Measurements from ENCODE around the gene TSPEAR.

DNA sequence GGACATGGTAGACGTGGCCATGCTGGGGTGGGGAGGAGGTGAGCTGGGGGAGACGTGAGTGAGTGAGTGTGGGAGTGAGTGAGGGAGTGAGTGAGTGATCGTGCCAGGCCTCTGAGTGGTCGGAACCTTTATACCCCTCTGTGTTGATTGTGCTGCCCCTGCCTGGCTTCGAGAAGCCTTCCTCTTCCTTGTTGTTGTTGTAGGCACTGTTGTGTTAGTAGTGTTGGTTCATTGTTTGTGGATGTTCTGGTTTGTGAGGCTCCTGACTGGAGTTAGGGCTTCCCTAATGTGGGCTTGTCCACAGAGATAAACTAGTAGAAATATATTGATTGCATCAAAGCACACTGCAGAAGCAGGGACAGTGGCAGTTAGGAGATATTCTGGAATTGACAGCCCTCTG lies 152.7 kb downstream of the TSPEAR start, which contains the start of gene KRTAP10-3:
- TF ChIP-seq CTCF (IDR thresholded peaks at IDR 0.05) (no peak), POLR2A (IDR thresholded peaks at IDR 0.05) (no peak)
